Measurements from ENCODE around the gene ZDHHC1.
A peak's percentile ranks its signal among the peaks of the same experiment; 100 is the strongest.
"Not testable (repeated sequence)": the region's sequence is repeated elsewhere in the genome, so short reads cannot be mapped to it uniquely, and the experiment has no call there.

Gene ZDHHC1

GRCh38 chr16:67429799-67430503, 13.7 kb upstream of the ZDHHC1 start:
- no peak for DNase-seq

- no peak for DNase-seq
Observed at GRCh38 chr16:67429053-67429798, 12.9 kb upstream of the ZDHHC1 start.

- peak; percentile 43 for DNase-seq
Observed at GRCh38 chr16:67428146-67428731, 12.0 kb upstream of the ZDHHC1 start.

GRCh38 chr16:67426950-67427349, 10.7 kb upstream of the ZDHHC1 start:
- DNase-seq = no peak

GRCh38 chr16:67426022-67426421, 9.7 kb upstream of the ZDHHC1 start:
- no peak for DNase-seq

- DNase-seq = no peak
Observed at GRCh38 chr16:67425580-67425979, 9.3 kb upstream of the ZDHHC1 start.

GRCh38 chr16:67425061-67425460, 8.8 kb upstream of the ZDHHC1 start:
- peak; percentile 87 for DNase-seq

GRCh38 chr16:67424261-67424615, 8.0 kb upstream of the ZDHHC1 start:
- no peak for DNase-seq

- no peak for DNase-seq
Observed at GRCh38 chr16:67423611-67424260, 7.5 kb upstream of the ZDHHC1 start.

GRCh38 chr16:67423015-67423414, 6.7 kb upstream of the ZDHHC1 start:
- no peak for DNase-seq

GRCh38 chr16:67421030-67421429, 4.8 kb upstream of the ZDHHC1 start:
- no peak for DNase-seq

- DNase-seq = peak; percentile 42
Observed at GRCh38 chr16:67419931-67420330, 3.7 kb upstream of the ZDHHC1 start.

- peak; percentile 65 for DNase-seq
Observed at GRCh38 chr16:67419502-67419901, 3.2 kb upstream of the ZDHHC1 start.

- DNase-seq = no peak
Observed at GRCh38 chr16:67417333-67418061, 1.2 kb upstream of the ZDHHC1 start.

- not testable (repeated sequence) for DNase-seq
Observed at GRCh38 chr16:67415421-67415820, 856 bp downstream of the ZDHHC1 start.

GRCh38 chr16:67413978-67414911, 2.0 kb downstream of the ZDHHC1 start:
- DNase-seq = no peak

GRCh38 chr16:67412294-67412693, 4.0 kb downstream of the ZDHHC1 start:
- DNase-seq = no peak

- DNase-seq = no peak
Observed at GRCh38 chr16:67411339-67411738, 4.9 kb downstream of the ZDHHC1 start.

- no peak for DNase-seq
Observed at GRCh38 chr16:67409631-67410030, 6.6 kb downstream of the ZDHHC1 start.

GRCh38 chr16:67407788-67408452, 8.4 kb downstream of the ZDHHC1 start:
- no peak for DNase-seq

- no peak for DNase-seq
Observed at GRCh38 chr16:67407176-67407787, 9.0 kb downstream of the ZDHHC1 start.

Measured in fibroblast of skin of right quadriceps (primary cell).